ENCODE results near the gene USP6NL. TPM values are rescaled to one million over a fixed set of nuclear protein-coding genes. Genes with fewer than 3 reads are reported as not detected.

The USP6NL gene
- polyA plus RNA-seq, 1 of the 3 experiments (the other 2 are of a cell fraction): 8.9 TPM

DNA sequence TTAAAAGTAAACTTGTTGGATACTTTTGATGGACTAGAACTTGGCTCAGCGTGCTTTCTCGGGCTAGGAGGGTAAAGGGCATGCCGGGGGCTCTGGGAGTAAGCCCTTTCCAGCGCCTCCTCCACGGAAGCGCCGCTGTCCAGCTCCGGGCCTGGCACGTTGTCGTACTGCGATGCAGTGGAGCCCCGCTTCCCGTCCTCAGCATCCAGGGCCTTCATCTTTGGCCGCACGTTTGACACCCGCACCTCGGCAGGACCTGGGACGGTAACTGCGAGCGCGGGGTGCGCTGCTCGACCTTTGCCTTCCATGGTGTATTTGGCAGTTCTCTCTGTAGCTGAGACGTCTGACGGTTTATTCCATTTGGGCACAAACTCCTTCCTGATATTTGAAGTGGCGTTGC is 148.3 kb downstream of the USP6NL start:
- ChIA-PET CTCF (interaction anchor here (1.1 to 1.5 kb wide), 3 partner anchors 9 to 52 kb away, joined by 3 to 4 read pairs (median 3); no protein-coding TSS in a partner anchor), POLR2A (no interaction called here)
- TF ChIP-seq RXRA (IDR thresholded peaks at IDR 0.05; ENCODE audit: borderline replicate concordance, low read depth): no peak
- no peak overlapping the region for H3K9ac ChIP-seq
- H2AFZ ChIP-seq (ENCODE audit: low read depth): no peak overlapping the region
- H3K4me2 ChIP-seq: no peak overlapping the region
- H3K27me3 ChIP-seq (ENCODE audit: insufficient read depth): no peaks in the 10 kb centered on the region
- DNase-seq: no peak
- H3K4me3 ChIP-seq (ENCODE audit: low read depth in 2 of 2, low read length in 1 of 2): no peak overlapping the region
- H3K4me1 ChIP-seq (ENCODE audit: control insufficient read depth in 1 of 2, insufficient read depth in 2 of 2, low read depth in 1 of 2, low read length in 1 of 2): no peaks in the 10 kb centered on the region
- WGBS (ENCODE audit: low lambda C conversion rate): 98% methylated on average over 19 of the region's 26 CpGs
- no peak overlapping the region for H3K27ac ChIP-seq (ENCODE audit: low read depth in 2 of 2, low read length in 1 of 2)
- H4K20me1 ChIP-seq (ENCODE audit: insufficient read depth): no peaks in the 10 kb centered on the region
- H3K79me2 ChIP-seq (ENCODE audit: insufficient read depth): no peaks in the 10 kb centered on the region
- H3F3A ChIP-seq (replicated peaks; ENCODE audit: insufficient read depth): no peaks in the 10 kb centered on the region
- H3K9me3 ChIP-seq: no peaks in the 10 kb centered on the region
- H3K9me2 ChIP-seq: no peaks in the 10 kb centered on the region
- peaks cover 3 to 36% of the 10 kb centered on the region in 2 experiments for H3K36me3 ChIP-seq (replicated peaks in 1 of 2; ENCODE audit: control insufficient read depth in 1 of 2, insufficient read depth in 2 of 2, low read length in 1 of 2)

DNA sequence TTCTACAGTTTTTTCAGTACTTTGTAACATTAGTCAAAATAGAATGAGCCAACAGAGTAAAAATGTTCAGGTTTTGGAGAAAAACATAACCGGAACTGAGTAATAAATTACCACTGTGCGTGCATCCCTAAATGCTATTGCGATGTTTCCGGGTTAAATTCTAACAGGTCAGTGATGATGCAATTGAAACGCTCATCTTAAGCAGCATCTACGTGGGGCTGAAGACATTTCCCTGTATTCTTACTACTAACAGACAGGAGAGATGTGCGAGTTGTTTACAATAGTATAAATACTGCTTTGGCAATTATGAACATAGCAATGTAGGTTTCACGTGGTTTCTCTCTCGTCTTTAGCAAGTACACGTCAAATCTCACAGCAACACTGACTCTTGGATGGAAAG is 149.4 kb downstream of the USP6NL start:
- Histone ChIP-seq H3K79me2 (ENCODE audit: insufficient read depth) (no peaks in the 10 kb centered on the region), H3K4me3 (ENCODE audit: low read depth in 2 of 2, low read length in 1 of 2) (no peak overlapping the region), H3K9me2 (no peaks in the 10 kb centered on the region), H3K4me1 (ENCODE audit: control insufficient read depth in 1 of 2, insufficient read depth in 2 of 2, low read depth in 1 of 2, low read length in 1 of 2) (no peaks in the 10 kb centered on the region; a peak in 1 of 4 replicates), H2AFZ (ENCODE audit: low read depth) (no peak overlapping the region), H3K4me2 (no peak overlapping the region), H3K27ac (ENCODE audit: low read depth in 2 of 2, low read length in 1 of 2) (no peak overlapping the region), H3K36me3 (replicated peaks in 1 of 2; ENCODE audit: control insufficient read depth in 1 of 2, insufficient read depth in 2 of 2, low read length in 1 of 2) (peaks cover 3 to 36% of the 10 kb centered on the region in 2 experiments), H4K20me1 (ENCODE audit: insufficient read depth) (no peaks in the 10 kb centered on the region), H3F3A (replicated peaks; ENCODE audit: insufficient read depth) (no peaks in the 10 kb centered on the region), H3K9me3 (no peaks in the 10 kb centered on the region), H3K9ac (no peak overlapping the region), H3K27me3 (ENCODE audit: insufficient read depth) (no peaks in the 10 kb centered on the region)
- ChIA-PET POLR2A (no interaction called here), CTCF (interaction anchor here (1.2 to 1.5 kb wide), 2 partner anchors 11 to 29 kb away, joined by 3 read pairs; no protein-coding TSS in a partner anchor)
- no peak for DNase-seq
- 98% methylated on average over 10 of the region's 10 CpGs for WGBS (ENCODE audit: low lambda C conversion rate)
- no peak for TF ChIP-seq TEAD4 (IDR thresholded peaks at IDR 0.05; ENCODE audit: borderline replicate concordance, insufficient read depth)
- TF ChIP-seq, protein P1, sequence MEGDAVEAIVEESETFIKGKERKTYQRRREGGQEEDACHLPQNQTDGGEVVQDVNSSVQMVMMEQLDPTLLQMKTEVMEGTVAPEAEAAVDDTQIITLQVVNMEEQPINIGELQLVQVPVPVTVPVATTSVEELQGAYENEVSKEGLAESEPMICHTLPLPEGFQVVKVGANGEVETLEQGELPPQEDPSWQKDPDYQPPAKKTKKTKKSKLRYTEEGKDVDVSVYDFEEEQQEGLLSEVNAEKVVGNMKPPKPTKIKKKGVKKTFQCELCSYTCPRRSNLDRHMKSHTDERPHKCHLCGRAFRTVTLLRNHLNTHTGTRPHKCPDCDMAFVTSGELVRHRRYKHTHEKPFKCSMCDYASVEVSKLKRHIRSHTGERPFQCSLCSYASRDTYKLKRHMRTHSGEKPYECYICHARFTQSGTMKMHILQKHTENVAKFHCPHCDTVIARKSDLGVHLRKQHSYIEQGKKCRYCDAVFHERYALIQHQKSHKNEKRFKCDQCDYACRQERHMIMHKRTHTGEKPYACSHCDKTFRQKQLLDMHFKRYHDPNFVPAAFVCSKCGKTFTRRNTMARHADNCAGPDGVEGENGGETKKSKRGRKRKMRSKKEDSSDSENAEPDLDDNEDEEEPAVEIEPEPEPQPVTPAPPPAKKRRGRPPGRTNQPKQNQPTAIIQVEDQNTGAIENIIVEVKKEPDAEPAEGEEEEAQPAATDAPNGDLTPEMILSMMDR (IDR thresholded peaks at IDR 0.05): no peak

DNA sequence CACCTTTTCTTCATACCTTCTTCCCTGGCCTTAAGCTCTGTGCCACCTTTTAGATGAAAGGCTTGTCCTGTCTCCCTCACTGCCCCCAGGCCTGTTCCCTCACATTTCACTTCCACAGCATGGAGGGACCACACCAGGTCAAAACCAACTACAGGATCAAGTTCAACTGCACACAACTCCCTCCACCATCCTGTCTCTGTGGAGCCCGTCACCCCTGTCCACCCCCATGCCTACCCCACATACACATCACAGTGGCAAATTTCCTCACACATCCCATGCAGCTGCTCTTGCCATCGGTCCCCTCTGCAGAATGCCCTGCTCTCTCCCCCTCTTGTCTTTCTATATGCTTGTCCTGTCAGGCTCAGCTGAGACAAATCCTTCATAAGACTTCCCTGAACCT is 154.1 kb downstream of the USP6NL start:
- TF ChIP-seq, protein P2, sequence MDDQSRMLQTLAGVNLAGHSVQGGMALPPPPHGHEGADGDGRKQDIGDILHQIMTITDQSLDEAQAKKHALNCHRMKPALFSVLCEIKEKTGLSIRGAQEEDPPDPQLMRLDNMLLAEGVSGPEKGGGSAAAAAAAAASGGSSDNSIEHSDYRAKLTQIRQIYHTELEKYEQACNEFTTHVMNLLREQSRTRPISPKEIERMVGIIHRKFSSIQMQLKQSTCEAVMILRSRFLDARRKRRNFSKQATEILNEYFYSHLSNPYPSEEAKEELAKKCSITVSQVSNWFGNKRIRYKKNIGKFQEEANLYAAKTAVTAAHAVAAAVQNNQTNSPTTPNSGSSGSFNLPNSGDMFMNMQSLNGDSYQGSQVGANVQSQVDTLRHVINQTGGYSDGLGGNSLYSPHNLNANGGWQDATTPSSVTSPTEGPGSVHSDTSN (IDR thresholded peaks at IDR 0.05): no peak
- TF ChIP-seq YY1 (IDR thresholded peaks at IDR 0.05; ENCODE audit: low read depth) (no peak), RFX5 (IDR thresholded peaks at IDR 0.05; ENCODE audit: low read length) (no peak), CHD2 (IDR thresholded peaks at IDR 0.05; ENCODE audit: low read length, partially characterized antibody) (no peak), POLR2AphosphoS5 (IDR thresholded peaks at IDR 0.05; ENCODE audit: low read depth, low read length) (no peak), GABPA (IDR thresholded peaks at IDR 0.05; ENCODE audit: low read depth) (no peak)
- TF ChIP-seq, protein P3, sequence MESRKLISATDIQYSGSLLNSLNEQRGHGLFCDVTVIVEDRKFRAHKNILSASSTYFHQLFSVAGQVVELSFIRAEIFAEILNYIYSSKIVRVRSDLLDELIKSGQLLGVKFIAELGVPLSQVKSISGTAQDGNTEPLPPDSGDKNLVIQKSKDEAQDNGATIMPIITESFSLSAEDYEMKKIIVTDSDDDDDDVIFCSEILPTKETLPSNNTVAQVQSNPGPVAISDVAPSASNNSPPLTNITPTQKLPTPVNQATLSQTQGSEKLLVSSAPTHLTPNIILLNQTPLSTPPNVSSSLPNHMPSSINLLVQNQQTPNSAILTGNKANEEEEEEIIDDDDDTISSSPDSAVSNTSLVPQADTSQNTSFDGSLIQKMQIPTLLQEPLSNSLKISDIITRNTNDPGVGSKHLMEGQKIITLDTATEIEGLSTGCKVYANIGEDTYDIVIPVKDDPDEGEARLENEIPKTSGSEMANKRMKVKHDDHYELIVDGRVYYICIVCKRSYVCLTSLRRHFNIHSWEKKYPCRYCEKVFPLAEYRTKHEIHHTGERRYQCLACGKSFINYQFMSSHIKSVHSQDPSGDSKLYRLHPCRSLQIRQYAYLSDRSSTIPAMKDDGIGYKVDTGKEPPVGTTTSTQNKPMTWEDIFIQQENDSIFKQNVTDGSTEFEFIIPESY (IDR thresholded peaks at IDR 0.05; ENCODE audit: borderline replicate concordance, low read depth): no peak
- TF ChIP-seq, protein P4, sequence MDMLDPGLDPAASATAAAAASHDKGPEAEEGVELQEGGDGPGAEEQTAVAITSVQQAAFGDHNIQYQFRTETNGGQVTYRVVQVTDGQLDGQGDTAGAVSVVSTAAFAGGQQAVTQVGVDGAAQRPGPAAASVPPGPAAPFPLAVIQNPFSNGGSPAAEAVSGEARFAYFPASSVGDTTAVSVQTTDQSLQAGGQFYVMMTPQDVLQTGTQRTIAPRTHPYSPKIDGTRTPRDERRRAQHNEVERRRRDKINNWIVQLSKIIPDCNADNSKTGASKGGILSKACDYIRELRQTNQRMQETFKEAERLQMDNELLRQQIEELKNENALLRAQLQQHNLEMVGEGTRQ (IDR thresholded peaks at IDR 0.05; ENCODE audit: borderline replicate concordance, low read depth, low read length): no peak
- Histone ChIP-seq H4K20me1 (ENCODE audit: insufficient read depth) (no peaks in the 10 kb centered on the region), H3K9me3 (no peaks in the 10 kb centered on the region), H3K27me3 (ENCODE audit: insufficient read depth) (no peaks in the 10 kb centered on the region), H3K4me1 (ENCODE audit: control insufficient read depth in 1 of 2, insufficient read depth in 2 of 2, low read depth in 1 of 2, low read length in 1 of 2) (no peaks in the 10 kb centered on the region; a peak in 1 of 4 replicates), H3K79me2 (ENCODE audit: insufficient read depth) (no peaks in the 10 kb centered on the region), H3K4me3 (ENCODE audit: low read depth in 2 of 2, low read length in 1 of 2) (no peak overlapping the region), H3F3A (replicated peaks; ENCODE audit: insufficient read depth) (no peaks in the 10 kb centered on the region), H3K36me3 (replicated peaks in 1 of 2; ENCODE audit: control insufficient read depth in 1 of 2, insufficient read depth in 2 of 2, low read length in 1 of 2) (peaks cover 3 to 16% of the 10 kb centered on the region in 2 experiments), H3K27ac (ENCODE audit: low read depth in 2 of 2, low read length in 1 of 2) (no peak overlapping the region), H3K9me2 (no peaks in the 10 kb centered on the region), H2AFZ (ENCODE audit: low read depth) (no peak overlapping the region), H3K4me2 (no peak overlapping the region), H3K9ac (no peak overlapping the region)
- WGBS (ENCODE audit: low lambda C conversion rate): 88% methylated on average over 2 of the region's 2 CpGs
- POLR2A ChIA-PET: no interaction called here
- CTCF ChIA-PET: interaction anchor here (1.0 to 2.2 kb wide), 2 partner anchors 20 to 300 kb away, joined by 3 to 5 read pairs; no protein-coding TSS in a partner anchor
- DNase-seq: no peak
